Measurements from ENCODE around the gene TRMU. TPM values are rescaled to one million over a fixed set of nuclear protein-coding genes. Genes with fewer than 3 reads are reported as not detected.

The TRMU gene
- polyA plus RNA-seq, 1 donor (not counting 4 experiments of a cell fraction or from before 2014, with no cell fraction given): 33.6 TPM

GRCh38 chr22:46367707-46368191 is 32.2 kb downstream of the TRMU start:
- H3K27ac ChIP-seq (ENCODE audit: control insufficient read depth, insufficient read depth, low read length): no peak overlapping the region
- FAIRE-seq: peak; percentile 82
- TF ChIP-seq, protein P1, sequence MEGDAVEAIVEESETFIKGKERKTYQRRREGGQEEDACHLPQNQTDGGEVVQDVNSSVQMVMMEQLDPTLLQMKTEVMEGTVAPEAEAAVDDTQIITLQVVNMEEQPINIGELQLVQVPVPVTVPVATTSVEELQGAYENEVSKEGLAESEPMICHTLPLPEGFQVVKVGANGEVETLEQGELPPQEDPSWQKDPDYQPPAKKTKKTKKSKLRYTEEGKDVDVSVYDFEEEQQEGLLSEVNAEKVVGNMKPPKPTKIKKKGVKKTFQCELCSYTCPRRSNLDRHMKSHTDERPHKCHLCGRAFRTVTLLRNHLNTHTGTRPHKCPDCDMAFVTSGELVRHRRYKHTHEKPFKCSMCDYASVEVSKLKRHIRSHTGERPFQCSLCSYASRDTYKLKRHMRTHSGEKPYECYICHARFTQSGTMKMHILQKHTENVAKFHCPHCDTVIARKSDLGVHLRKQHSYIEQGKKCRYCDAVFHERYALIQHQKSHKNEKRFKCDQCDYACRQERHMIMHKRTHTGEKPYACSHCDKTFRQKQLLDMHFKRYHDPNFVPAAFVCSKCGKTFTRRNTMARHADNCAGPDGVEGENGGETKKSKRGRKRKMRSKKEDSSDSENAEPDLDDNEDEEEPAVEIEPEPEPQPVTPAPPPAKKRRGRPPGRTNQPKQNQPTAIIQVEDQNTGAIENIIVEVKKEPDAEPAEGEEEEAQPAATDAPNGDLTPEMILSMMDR (optimal IDR thresholded peaks at IDR 0.05 in 1 of 3, IDR thresholded peaks at IDR 0.05 in 1 of 3, conservative IDR thresholded peaks at IDR 0.05 in 1 of 3; ENCODE audit: extremely low read depth in 1 of 3, insufficient read depth in 2 of 3, low read length in 3 of 3): peak; percentile 91 to 100 (median 100)
- TF ChIP-seq EZH2 (IDR thresholded peaks at IDR 0.05; ENCODE audit: low read length): no peak

DNA sequence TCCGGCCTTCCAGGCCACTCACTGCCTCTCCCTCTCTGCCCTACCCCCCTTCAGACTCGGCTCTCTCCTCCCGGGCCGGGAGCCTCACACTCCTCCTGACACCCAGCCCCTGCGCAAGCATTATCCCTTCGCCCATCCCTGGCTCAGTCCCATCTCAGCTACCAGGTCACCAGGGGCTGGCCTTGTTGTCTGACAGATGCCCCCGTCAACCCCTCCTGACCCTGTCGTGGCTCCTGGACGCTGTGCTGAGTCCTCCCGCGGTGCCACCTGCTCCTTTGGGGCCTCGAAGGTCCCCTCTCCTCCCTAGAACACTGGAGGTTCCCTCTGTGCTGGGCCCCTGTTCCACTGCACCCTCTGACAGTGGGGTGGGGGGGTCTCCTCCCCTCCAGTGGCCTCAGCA is 32.9 kb downstream of the TRMU start:
- DNase-seq (ENCODE audit: low read depth, low spot score) (no peak), FAIRE-seq (no peak)
- no peak overlapping the region for H3K27ac ChIP-seq (ENCODE audit: control insufficient read depth, insufficient read depth, low read length)
- no peaks in the 10 kb centered on the region for H3K79me2 ChIP-seq (ENCODE audit: control insufficient read depth, insufficient read depth, low read length)
- H3K4me1 ChIP-seq (ENCODE audit: control insufficient read depth, extremely low read depth, insufficient read depth, low read length): peaks cover 3% of the 10 kb centered on the region
- H3K9ac ChIP-seq (ENCODE audit: control insufficient read depth, extremely low read depth, insufficient read depth, low read length): no peak overlapping the region
- peaks cover 7% of the 10 kb centered on the region for H4K20me1 ChIP-seq (ENCODE audit: control insufficient read depth, extremely low read depth, insufficient read depth, low read length)
- H3K9me1 ChIP-seq (ENCODE audit: control insufficient read depth, extremely low read depth, insufficient read depth, low read length): no peaks in the 10 kb centered on the region
- H3K9me3 ChIP-seq (ENCODE audit: control insufficient read depth, low read depth, low read length): no peaks in the 10 kb centered on the region
- no peaks in the 10 kb centered on the region for H3K27me3 ChIP-seq (ENCODE audit: control insufficient read depth, extremely low read depth, insufficient read depth, low read length)
- no peak for TF ChIP-seq EZH2 (IDR thresholded peaks at IDR 0.05; ENCODE audit: low read length)
- TF ChIP-seq, protein P1 (optimal IDR thresholded peaks at IDR 0.05 in 1 of 3, IDR thresholded peaks at IDR 0.05 in 1 of 3, conservative IDR thresholded peaks at IDR 0.05 in 1 of 3; ENCODE audit: extremely low read depth in 1 of 3, insufficient read depth in 2 of 3, low read length in 3 of 3): no peak
- no peak overlapping the region for H3K4me2 ChIP-seq (ENCODE audit: control insufficient read depth, extremely low read depth, insufficient read depth, low read depth, low read length)
- H2AFZ ChIP-seq (ENCODE audit: control insufficient read depth, low read length): no peak overlapping the region
- dilution Hi-C loops (cut with MboI; ENCODE audit: extremely low pct_ligation_motif_present, low sequenced_read_pairs): no loop called here
- H3K36me3 ChIP-seq (ENCODE audit: control insufficient read depth in 2 of 2, extremely low read depth in 1 of 2, insufficient read depth in 2 of 2, low read length in 2 of 2): peaks cover 13 to 25% of the 10 kb centered on the region in 2 experiments
- no peak overlapping the region for H3K4me3 ChIP-seq (ENCODE audit: control insufficient read depth in 2 of 3, extremely low read depth in 1 of 3, insufficient read depth in 2 of 3, low read depth in 1 of 3, low read length in 3 of 3)

More at GRCh38 chr22:46367707-46368191, 32.2 kb downstream of the TRMU start:
- dilution Hi-C loops (cut with MboI; ENCODE audit: extremely low pct_ligation_motif_present, low sequenced_read_pairs): no loop called here
- Histone ChIP-seq H3K9me1 (ENCODE audit: control insufficient read depth, extremely low read depth, insufficient read depth, low read length) (no peaks in the 10 kb centered on the region), H3K79me2 (ENCODE audit: control insufficient read depth, insufficient read depth, low read length) (no peaks in the 10 kb centered on the region), H3K9me3 (ENCODE audit: control insufficient read depth, low read depth, low read length) (no peaks in the 10 kb centered on the region), H4K20me1 (ENCODE audit: control insufficient read depth, extremely low read depth, insufficient read depth, low read length) (peaks cover 7% of the 10 kb centered on the region), H3K4me3 (ENCODE audit: control insufficient read depth in 2 of 3, extremely low read depth in 1 of 3, insufficient read depth in 2 of 3, low read depth in 1 of 3, low read length in 3 of 3) (no peak overlapping the region), H3K27me3 (ENCODE audit: control insufficient read depth, extremely low read depth, insufficient read depth, low read length) (no peaks in the 10 kb centered on the region), H3K36me3 (ENCODE audit: control insufficient read depth in 2 of 2, extremely low read depth in 1 of 2, insufficient read depth in 2 of 2, low read length in 2 of 2) (peaks cover 12 to 26% of the 10 kb centered on the region in 2 experiments), H3K4me2 (ENCODE audit: control insufficient read depth, extremely low read depth, insufficient read depth, low read depth, low read length) (no peak overlapping the region), H3K9ac (ENCODE audit: control insufficient read depth, extremely low read depth, insufficient read depth, low read length) (no peak overlapping the region), H2AFZ (ENCODE audit: control insufficient read depth, low read length) (no peak overlapping the region), H3K4me1 (ENCODE audit: control insufficient read depth, extremely low read depth, insufficient read depth, low read length) (peaks cover 3% of the 10 kb centered on the region)
- DNase-seq (ENCODE audit: low read depth, low spot score): peak; percentile 30

All from keratinocyte (primary cell).